Brain microvascular endothelial cell (primary cell): ENCODE measurements around the gene TMEM182.

Source experiments
- DNase-seq: peaks from one replicate; pipeline ENCODE4 v3.0.0-alpha.2; 2020
- H3K27ac ChIP-seq: fragments of 250-450 bp; sonication (Bioruptor Pico); 2 replicates; pipeline ENCODE4 v1.5.1; 2020; ENCODE audit warnings: mild to moderate bottlenecking, moderate library complexity
- H3K27me3 ChIP-seq: fragments of 250-450 bp; sonication (Bioruptor Pico); replicated peaks from 2 replicates; pipeline ENCODE4 v1.5.1; 2020; ENCODE audit warnings: mild to moderate bottlenecking
- H3K36me3 ChIP-seq: fragments of 250-450 bp; sonication (Bioruptor Pico); replicated peaks from 2 replicates; pipeline ENCODE4 v1.5.1; 2020; ENCODE audit warnings: mild to moderate bottlenecking
- H3K4me3 ChIP-seq: 2 replicates; pipeline ENCODE4 v1.5.1; 2011; ENCODE audit warnings: low read depth, mild to moderate bottlenecking, control low read depth, low read length, moderate library complexity
- in situ Hi-C: cut with HindIII; loops from 2 replicates; pipeline ENCODE4 v1.10.0; 2017; ENCODE audit warnings: low sequenced_read_pairs, low pct_ligation_motif_present
- TF ChIP-seq, protein P1 (sequence below): IDR thresholded peaks from 2 replicates; pipeline ENCODE4 v1.5.1; 2011; ENCODE audit warnings: low read depth, mild to moderate bottlenecking, moderate library complexity, low read length, control low read depth, inconsistent platforms; ENCODE audit errors: missing control alignments

Gene TMEM182

DNA sequence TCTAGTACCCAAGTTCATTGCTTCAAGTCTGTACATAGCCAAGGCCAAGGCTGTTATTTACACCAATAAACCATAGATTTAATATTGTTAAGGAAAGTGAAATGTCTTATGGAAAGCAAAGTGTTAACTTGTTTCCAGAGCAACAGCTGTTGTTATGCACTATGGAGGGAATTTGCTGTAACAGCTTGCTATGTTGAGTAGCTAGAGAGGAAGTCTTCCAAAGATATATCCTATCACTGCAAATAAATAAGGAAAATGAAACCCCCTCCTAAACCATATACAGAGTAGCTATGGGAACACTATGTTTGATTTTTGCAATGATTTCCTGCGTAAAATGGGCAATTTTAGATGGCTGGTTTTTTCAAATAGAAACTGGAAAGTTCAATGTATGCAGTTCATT is 21.1 kb downstream of the TMEM182 start:
- Histone ChIP-seq H3K4me3 (no peak overlapping the region), H3K27me3 (no peaks in the 10 kb centered on the region), H3K27ac (no peak overlapping the region), H3K36me3 (no peaks in the 10 kb centered on the region)
- in situ Hi-C loops, result no loop called here
- TF ChIP-seq, protein P1, sequence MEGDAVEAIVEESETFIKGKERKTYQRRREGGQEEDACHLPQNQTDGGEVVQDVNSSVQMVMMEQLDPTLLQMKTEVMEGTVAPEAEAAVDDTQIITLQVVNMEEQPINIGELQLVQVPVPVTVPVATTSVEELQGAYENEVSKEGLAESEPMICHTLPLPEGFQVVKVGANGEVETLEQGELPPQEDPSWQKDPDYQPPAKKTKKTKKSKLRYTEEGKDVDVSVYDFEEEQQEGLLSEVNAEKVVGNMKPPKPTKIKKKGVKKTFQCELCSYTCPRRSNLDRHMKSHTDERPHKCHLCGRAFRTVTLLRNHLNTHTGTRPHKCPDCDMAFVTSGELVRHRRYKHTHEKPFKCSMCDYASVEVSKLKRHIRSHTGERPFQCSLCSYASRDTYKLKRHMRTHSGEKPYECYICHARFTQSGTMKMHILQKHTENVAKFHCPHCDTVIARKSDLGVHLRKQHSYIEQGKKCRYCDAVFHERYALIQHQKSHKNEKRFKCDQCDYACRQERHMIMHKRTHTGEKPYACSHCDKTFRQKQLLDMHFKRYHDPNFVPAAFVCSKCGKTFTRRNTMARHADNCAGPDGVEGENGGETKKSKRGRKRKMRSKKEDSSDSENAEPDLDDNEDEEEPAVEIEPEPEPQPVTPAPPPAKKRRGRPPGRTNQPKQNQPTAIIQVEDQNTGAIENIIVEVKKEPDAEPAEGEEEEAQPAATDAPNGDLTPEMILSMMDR, result no peak
- DNase-seq, result no peak

DNA sequence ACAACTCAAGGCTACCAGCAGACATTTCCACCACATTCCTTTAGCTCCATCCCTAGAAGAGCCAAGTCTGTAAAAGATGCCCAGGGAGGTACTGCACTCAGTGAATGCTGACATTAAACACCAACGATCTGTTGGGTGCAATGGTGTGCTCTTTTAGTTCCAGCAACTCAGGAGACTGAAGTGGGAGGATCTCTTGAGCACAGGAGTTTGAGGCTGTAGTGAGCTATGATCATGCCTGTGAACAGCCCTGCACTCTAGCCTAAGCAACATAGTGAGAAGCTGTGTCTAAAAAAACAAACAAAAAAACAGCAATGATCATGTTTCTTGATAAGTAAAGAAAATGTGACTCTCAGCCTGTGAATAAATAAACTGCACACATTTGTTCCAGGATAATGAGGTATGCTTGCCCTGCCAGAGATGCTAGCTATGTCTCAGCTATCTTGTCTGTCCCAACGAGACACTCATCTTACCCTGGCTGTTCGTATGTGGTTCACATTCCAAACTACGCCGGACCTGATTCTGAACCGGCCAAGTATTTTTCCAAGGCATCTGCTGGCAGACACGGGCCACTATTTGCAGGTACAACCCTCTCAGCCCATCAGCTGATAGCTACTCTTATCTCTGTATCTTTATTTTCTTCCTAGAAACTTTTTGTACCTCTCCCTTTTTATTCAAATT is 21.8 kb downstream of the TMEM182 start:
- TF ChIP-seq, protein P1, result no peak
- Histone ChIP-seq H3K36me3 (no peaks in the 10 kb centered on the region), H3K27ac (no peak overlapping the region), H3K27me3 (no peaks in the 10 kb centered on the region), H3K4me3 (no peak overlapping the region)
- in situ Hi-C loops, result no loop called here
- DNase-seq, result no peak

- Histone ChIP-seq H3K27me3 (no peaks in the 10 kb centered on the region), H3K36me3 (no peaks in the 10 kb centered on the region), H3K27ac (no peak overlapping the region), H3K4me3 (no peak overlapping the region)
- TF ChIP-seq, protein P1, result no peak
- in situ Hi-C loops, result no loop called here
- no peak for DNase-seq
Observed at GRCh38 chr2:102784940-102785339, 23.1 kb downstream of the TMEM182 start.

GRCh38 chr2:102788216-102788884 is 26.5 kb downstream of the TMEM182 start:
- DNase-seq, result no peak
- no peak overlapping the region for H3K4me3 ChIP-seq
- TF ChIP-seq, protein P1, result no peak
- in situ Hi-C loops, result no loop called here
- H3K27me3 ChIP-seq, result no peaks in the 10 kb centered on the region
- no peaks in the 10 kb centered on the region for H3K36me3 ChIP-seq
- H3K27ac ChIP-seq, result no peak overlapping the region

GRCh38 chr2:102788885-102789260 is 27.0 kb downstream of the TMEM182 start:
- H3K27ac ChIP-seq, result no peak overlapping the region
- H3K27me3 ChIP-seq, result no peaks in the 10 kb centered on the region
- DNase-seq, result no peak
- no peak overlapping the region for H3K4me3 ChIP-seq
- in situ Hi-C loops, result no loop called here
- TF ChIP-seq, protein P1, result no peak
- H3K36me3 ChIP-seq, result no peaks in the 10 kb centered on the region
